HL-60 (cell line): ENCODE results near the gene UBP1.

Experiments
- DNase-seq, 2 experiments: peaks; one replicate each; pipeline ENCODE4 v3.0.0-alpha.2; 2010 to 2020; ENCODE audit warnings: low read depth in 1 of 2, low spot score in 1 of 2
- H3K27ac ChIP-seq: fragments of 250-450 bp; sonication (Bioruptor Pico); replicated peaks from 2 replicates; pipeline ENCODE4 v1.5.1; 2020; ENCODE audit warnings: mild to moderate bottlenecking, moderate library complexity
- H3K27me3 ChIP-seq: fragments of 250-450 bp; sonication (Bioruptor Pico); 2 replicates; pipeline ENCODE4 v1.5.1; 2021; ENCODE audit warnings: mild to moderate bottlenecking, moderate library complexity; ENCODE audit not compliant: insufficient read depth, poor library complexity, severe bottlenecking
- H3K4me3 ChIP-seq: replicated peaks from 2 replicates; pipeline ENCODE4 v1.5.1; 2011; ENCODE audit warnings: mild to moderate bottlenecking, control low read depth, low read length; ENCODE audit not compliant: insufficient read depth
- GABPA ChIP-seq: IDR thresholded peaks from 2 replicates; pipeline ENCODE4 v1.6.1; 2012; ENCODE audit warnings: low read depth
- POLR2AphosphoS5 ChIP-seq: IDR thresholded peaks from 2 replicates; pipeline ENCODE4 v1.6.1; 2012; ENCODE audit warnings: low read depth
- SPI1 ChIP-seq: IDR thresholded peaks from 2 replicates; pipeline ENCODE4 v1.6.1; 2012; ENCODE audit warnings: low read depth, mild to moderate bottlenecking, borderline replicate concordance
- TF ChIP-seq, protein P1 (sequence below): IDR thresholded peaks from one replicate; pipeline ENCODE4 v1.5.1; 2011; ENCODE audit warnings: low read length, control low read depth, inconsistent platforms; ENCODE audit not compliant: insufficient read depth
- TF ChIP-seq, protein P2 (sequence below): IDR thresholded peaks from 2 replicates; pipeline ENCODE4 v1.6.1; 2012; ENCODE audit warnings: low read depth; ENCODE audit not compliant: insufficient replicate concordance

The UBP1 gene

DNA sequence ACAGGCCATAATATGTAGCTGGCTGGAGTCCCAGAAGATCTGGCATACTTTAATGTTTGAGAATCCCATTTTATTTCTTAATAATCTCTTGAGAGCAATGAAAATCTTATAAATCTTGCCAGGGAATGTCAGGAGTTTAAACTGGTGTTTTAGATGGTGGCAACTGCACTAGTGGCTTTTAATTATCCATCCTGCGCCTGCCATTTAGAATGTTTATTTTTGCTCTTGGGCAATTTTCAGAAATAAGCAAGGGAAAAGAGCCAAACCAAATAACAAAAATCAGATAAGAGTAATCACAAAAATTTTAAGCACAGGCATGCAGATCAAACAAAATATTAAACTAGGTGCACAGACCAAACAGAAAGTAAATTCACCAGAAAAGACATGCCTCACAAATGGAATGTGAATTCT, 41.9 kb upstream of the UBP1 start:
- no peak for DNase-seq
- no peak overlapping the region for H3K4me3 ChIP-seq
- TF ChIP-seq GABPA (no peak), SPI1 (no peak), POLR2AphosphoS5 (no peak)
- TF ChIP-seq, protein P1, sequence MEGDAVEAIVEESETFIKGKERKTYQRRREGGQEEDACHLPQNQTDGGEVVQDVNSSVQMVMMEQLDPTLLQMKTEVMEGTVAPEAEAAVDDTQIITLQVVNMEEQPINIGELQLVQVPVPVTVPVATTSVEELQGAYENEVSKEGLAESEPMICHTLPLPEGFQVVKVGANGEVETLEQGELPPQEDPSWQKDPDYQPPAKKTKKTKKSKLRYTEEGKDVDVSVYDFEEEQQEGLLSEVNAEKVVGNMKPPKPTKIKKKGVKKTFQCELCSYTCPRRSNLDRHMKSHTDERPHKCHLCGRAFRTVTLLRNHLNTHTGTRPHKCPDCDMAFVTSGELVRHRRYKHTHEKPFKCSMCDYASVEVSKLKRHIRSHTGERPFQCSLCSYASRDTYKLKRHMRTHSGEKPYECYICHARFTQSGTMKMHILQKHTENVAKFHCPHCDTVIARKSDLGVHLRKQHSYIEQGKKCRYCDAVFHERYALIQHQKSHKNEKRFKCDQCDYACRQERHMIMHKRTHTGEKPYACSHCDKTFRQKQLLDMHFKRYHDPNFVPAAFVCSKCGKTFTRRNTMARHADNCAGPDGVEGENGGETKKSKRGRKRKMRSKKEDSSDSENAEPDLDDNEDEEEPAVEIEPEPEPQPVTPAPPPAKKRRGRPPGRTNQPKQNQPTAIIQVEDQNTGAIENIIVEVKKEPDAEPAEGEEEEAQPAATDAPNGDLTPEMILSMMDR: no peak
- TF ChIP-seq, protein P2, sequence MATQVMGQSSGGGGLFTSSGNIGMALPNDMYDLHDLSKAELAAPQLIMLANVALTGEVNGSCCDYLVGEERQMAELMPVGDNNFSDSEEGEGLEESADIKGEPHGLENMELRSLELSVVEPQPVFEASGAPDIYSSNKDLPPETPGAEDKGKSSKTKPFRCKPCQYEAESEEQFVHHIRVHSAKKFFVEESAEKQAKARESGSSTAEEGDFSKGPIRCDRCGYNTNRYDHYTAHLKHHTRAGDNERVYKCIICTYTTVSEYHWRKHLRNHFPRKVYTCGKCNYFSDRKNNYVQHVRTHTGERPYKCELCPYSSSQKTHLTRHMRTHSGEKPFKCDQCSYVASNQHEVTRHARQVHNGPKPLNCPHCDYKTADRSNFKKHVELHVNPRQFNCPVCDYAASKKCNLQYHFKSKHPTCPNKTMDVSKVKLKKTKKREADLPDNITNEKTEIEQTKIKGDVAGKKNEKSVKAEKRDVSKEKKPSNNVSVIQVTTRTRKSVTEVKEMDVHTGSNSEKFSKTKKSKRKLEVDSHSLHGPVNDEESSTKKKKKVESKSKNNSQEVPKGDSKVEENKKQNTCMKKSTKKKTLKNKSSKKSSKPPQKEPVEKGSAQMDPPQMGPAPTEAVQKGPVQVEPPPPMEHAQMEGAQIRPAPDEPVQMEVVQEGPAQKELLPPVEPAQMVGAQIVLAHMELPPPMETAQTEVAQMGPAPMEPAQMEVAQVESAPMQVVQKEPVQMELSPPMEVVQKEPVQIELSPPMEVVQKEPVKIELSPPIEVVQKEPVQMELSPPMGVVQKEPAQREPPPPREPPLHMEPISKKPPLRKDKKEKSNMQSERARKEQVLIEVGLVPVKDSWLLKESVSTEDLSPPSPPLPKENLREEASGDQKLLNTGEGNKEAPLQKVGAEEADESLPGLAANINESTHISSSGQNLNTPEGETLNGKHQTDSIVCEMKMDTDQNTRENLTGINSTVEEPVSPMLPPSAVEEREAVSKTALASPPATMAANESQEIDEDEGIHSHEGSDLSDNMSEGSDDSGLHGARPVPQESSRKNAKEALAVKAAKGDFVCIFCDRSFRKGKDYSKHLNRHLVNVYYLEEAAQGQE: no peak
- H3K27me3 ChIP-seq: no peaks in the 10 kb centered on the region
- H3K27ac ChIP-seq: no peak overlapping the region

DNA sequence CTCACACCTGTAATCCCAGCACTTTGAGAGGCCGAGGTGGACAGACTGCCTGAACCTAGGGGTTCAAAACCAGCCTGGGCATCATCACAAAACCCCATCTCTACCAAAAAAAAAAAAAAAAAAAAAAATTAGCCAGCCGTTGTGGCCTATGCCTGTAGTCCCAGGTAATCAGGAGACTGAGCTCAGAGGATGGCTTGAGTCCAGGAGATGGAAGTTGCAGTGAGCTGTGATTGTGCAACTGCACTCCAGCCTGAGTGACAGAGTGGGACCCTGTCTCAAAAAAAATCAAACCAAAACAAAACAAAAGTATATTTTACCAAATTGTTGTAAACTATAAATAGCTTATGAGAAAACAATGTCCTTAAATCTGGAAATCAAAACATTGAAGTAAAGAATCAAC, 34.7 kb upstream of the UBP1 start:
- no peak for DNase-seq
- Histone ChIP-seq H3K4me3 (no peak overlapping the region), H3K27ac (no peak overlapping the region), H3K27me3 (no peaks in the 10 kb centered on the region)
- TF ChIP-seq SPI1 (no peak), GABPA (no peak), POLR2AphosphoS5 (no peak)
- TF ChIP-seq, protein P2: no peak
- TF ChIP-seq, protein P1: no peak

DNA sequence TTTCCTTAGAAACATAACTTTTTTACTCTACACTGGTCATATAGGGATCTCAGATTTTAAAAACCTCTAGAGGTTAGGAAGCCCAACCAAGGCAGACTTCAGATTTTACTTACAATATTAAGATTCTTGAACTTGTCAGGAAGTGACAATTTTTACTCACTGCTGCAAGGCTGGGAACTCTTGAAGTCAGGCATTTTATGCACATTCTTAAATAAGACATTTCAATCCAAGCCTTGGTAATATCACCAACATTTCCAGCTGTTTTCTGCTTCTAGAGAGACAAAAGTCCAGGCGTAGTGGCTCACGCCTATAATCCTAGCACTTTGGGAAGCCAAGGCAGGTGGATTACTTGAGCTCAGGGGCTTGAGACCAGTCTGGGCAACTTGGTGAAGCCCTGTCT, 33.6 kb upstream of the UBP1 start:
- TF ChIP-seq, protein P1: no peak
- TF ChIP-seq SPI1 (no peak), GABPA (no peak), POLR2AphosphoS5 (no peak)
- TF ChIP-seq, protein P2: no peak
- DNase-seq: no peak
- Histone ChIP-seq H3K4me3 (no peak overlapping the region), H3K27ac (no peak overlapping the region), H3K27me3 (no peaks in the 10 kb centered on the region)
